ENCODE data around the gene CELSR1.

CELSR1 gene

DNA sequence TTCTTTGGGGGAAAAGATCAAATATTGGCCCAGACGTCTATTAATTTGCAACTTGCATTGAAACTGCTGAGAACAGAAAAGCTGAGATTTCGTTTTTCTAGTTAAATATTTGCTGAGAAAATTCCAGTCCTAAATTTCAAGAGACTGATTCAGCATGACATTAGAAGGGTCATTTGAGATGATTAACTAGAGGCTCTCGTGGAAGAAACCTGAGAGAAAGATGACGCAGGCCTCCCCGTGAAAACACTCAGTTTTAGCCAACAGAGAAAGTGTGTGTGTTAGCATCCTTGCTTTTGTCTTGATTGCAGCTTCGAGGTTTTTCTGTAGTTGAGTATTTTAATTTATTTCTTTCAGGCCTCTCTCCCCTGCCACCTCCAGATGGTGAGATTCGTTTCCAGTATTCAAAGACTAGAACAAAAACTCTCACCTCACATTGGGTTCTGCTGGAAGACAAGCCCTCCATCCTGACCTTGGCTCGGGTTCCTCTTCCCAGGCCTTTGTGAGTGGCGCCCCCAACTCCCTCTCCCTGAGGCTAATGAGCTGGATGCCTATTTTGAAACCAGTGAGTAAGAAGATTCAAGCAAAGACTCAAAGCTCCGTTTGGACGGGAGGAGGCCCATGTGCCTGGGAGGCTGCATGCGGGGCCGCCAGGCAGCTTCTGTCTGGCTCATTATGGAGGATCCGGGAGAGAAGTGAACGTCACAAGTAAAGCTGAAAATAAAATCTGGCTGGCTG lies 52.4 kb downstream of the CELSR1 start:
- H3K9me3 ChIP-seq (ENCODE audit: control insufficient read depth in 2 of 2, low read length in 2 of 2), result peaks cover 5 to 7% of the 10 kb centered on the region in 2 donors
- H3K4me1 ChIP-seq (ENCODE audit: control insufficient read depth, insufficient read depth, low read length), result no peaks in the 10 kb centered on the region
- no peak overlapping the region for H3K27ac ChIP-seq (ENCODE audit: low read length)
- H3K9ac ChIP-seq (ENCODE audit: low read length in 2 of 2), result no peak overlapping the region
- peaks cover 2 to 4% of the 10 kb centered on the region in 2 donors for H3K27me3 ChIP-seq (ENCODE audit: control insufficient read depth in 1 of 2, insufficient read depth in 2 of 2, low read length in 2 of 2)
- no peak overlapping the region for H3K4me3 ChIP-seq (ENCODE audit: low read length in 2 of 2)
- no peaks in the 10 kb centered on the region for H3K36me3 ChIP-seq (ENCODE audit: control insufficient read depth in 2 of 2, insufficient read depth in 2 of 2, low read length in 2 of 2)

DNA sequence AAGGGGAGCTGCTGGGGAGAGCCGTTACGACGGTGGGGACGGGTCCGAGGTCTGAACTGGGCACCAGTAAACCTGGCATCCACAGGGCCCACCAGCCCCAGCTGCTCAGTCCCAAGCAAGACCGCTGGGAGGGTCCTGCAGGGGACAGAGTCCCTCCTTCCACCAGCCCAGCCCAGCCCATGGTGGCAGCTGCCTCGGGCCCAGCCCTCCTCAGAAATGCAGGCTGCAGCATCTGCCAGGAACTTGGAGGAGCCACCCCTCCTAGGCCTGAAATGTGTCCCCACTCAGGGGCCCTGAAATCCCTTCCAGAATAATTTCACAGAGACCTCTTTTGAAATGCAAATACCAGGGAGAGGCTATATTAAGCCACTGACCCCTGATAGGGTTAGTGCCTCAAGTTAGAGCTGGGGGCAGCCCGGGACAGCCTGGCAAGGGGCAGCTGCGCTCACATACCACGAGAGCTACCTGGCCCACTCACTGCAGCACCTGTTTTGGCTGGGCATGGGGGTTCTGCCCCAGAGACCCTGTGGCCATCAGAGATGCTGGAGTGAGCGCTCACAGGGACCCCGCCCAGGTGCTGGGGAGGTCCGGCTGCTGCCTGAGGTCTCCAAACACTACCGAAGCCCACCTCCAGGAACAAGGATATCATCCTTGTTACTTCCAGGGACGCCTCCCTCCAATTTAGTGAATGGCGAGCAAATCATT lies 53.1 kb downstream of the CELSR1 start:
- Histone ChIP-seq H3K9me3 (ENCODE audit: control insufficient read depth in 2 of 2, low read length in 2 of 2) (peaks cover 5 to 7% of the 10 kb centered on the region in 2 donors), H3K9ac (ENCODE audit: low read length in 2 of 2) (no peak overlapping the region), H3K4me3 (ENCODE audit: low read length in 2 of 2) (no peak overlapping the region), H3K27ac (ENCODE audit: low read length) (no peak overlapping the region), H3K27me3 (ENCODE audit: control insufficient read depth in 1 of 2, insufficient read depth in 2 of 2, low read length in 2 of 2) (peaks cover 2 to 4% of the 10 kb centered on the region in 2 donors), H3K36me3 (ENCODE audit: control insufficient read depth in 2 of 2, insufficient read depth in 2 of 2, low read length in 2 of 2) (no peaks in the 10 kb centered on the region), H3K4me1 (ENCODE audit: control insufficient read depth, insufficient read depth, low read length) (no peaks in the 10 kb centered on the region)

DNA sequence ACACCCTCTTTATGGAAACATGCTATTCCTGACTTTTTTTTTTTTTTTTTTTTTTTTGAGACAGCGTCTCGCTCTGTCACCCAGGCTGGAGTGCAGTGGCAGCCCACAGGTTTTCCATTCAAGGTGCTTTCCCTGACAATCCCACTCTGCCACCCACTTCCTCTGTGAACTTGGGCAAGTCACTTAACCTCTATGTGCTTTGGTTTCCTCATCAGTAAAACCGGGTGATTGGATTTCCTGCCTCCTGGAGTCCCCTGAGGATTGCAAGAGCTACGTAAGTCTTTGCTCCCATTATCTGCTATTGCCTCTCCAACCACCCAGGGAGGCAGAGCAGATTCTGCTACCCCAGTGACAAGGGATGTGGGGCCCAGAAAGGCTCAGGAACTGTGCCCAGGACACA lies 54.1 kb downstream of the CELSR1 start:
- Histone ChIP-seq H3K4me3 (ENCODE audit: low read length in 2 of 2) (no peak overlapping the region), H3K9me3 (ENCODE audit: control insufficient read depth in 2 of 2, low read length in 2 of 2) (peaks cover 5 to 7% of the 10 kb centered on the region in 2 donors), H3K9ac (ENCODE audit: low read length in 2 of 2) (no peak overlapping the region), H3K4me1 (ENCODE audit: control insufficient read depth, insufficient read depth, low read length) (no peaks in the 10 kb centered on the region), H3K27ac (ENCODE audit: low read length) (no peak overlapping the region), H3K27me3 (ENCODE audit: control insufficient read depth in 1 of 2, insufficient read depth in 2 of 2, low read length in 2 of 2) (peaks cover 2 to 4% of the 10 kb centered on the region in 2 donors), H3K36me3 (ENCODE audit: control insufficient read depth in 2 of 2, insufficient read depth in 2 of 2, low read length in 2 of 2) (no peaks in the 10 kb centered on the region)

DNA sequence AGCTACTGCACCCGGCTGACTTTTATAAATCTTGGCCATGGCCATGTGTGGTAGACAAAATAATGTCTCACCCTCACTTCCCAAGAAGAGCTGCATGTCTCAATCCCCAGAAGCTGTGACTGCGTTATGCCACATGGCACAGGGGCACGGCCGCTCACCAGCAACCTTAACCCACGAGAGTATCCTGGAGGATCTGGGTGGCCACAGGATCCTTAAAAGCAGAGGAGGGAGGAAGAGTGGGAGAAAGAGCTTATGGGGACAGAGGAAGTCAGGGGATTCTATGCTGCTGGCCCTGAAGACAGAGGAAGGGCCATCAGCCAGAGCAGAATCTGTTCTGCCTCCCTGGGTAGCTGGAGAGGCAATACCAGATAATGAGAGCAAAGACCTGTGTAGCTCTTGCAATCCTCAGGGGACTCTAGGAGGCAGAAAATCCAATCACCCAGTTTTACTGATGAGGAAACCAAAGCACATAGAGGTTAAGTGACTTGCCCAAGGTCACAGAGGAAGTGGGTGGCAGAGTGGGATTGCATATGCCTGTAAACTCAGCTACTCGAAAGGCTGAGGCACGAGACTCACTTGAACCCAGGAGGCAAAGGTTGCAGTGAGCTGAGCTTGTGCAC lies 55.3 kb downstream of the CELSR1 start:
- peaks cover 5 to 7% of the 10 kb centered on the region in 2 donors for H3K9me3 ChIP-seq (ENCODE audit: control insufficient read depth in 2 of 2, low read length in 2 of 2)
- H3K4me1 ChIP-seq (ENCODE audit: control insufficient read depth, insufficient read depth, low read length), result no peaks in the 10 kb centered on the region
- no peaks in the 10 kb centered on the region for H3K36me3 ChIP-seq (ENCODE audit: control insufficient read depth in 2 of 2, insufficient read depth in 2 of 2, low read length in 2 of 2)
- H3K27me3 ChIP-seq (ENCODE audit: control insufficient read depth in 1 of 2, insufficient read depth in 2 of 2, low read length in 2 of 2), result peaks cover 4 to 7% of the 10 kb centered on the region in 2 donors
- H3K9ac ChIP-seq (ENCODE audit: low read length in 2 of 2), result no peak overlapping the region
- H3K4me3 ChIP-seq (ENCODE audit: low read length in 2 of 2), result no peak overlapping the region
- no peak overlapping the region for H3K27ac ChIP-seq (ENCODE audit: low read length)

DNA sequence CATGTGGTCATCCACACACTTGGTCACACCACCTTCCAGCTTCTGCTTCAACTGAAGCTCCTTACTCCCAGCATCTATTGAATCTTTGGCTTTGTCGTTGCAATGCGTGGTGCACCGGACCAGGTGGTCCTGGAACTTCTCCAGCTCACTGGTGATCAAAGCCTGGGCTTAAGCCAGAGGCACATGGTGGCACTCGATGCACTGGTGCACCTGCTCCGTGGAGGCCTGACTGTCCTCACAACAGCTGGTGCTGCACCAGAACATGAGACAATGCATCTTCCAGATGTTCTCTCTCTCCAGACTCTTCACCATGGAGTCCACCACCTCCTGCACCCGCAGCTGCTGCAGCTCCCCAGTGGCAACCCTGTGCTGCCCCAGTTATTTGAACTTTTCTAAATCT lies 56.0 kb downstream of the CELSR1 start:
- peaks cover 4 to 7% of the 10 kb centered on the region in 2 donors for H3K27me3 ChIP-seq (ENCODE audit: control insufficient read depth in 1 of 2, insufficient read depth in 2 of 2, low read length in 2 of 2)
- H3K9me3 ChIP-seq (ENCODE audit: control insufficient read depth in 2 of 2, low read length in 2 of 2), result peaks cover 5 to 7% of the 10 kb centered on the region in 2 donors
- no peaks in the 10 kb centered on the region for H3K36me3 ChIP-seq (ENCODE audit: control insufficient read depth in 2 of 2, insufficient read depth in 2 of 2, low read length in 2 of 2)
- H3K4me1 ChIP-seq (ENCODE audit: control insufficient read depth, insufficient read depth, low read length), result no peaks in the 10 kb centered on the region
- no peak overlapping the region for H3K4me3 ChIP-seq (ENCODE audit: low read length in 2 of 2)
- H3K27ac ChIP-seq (ENCODE audit: low read length), result no peak overlapping the region
- H3K9ac ChIP-seq (ENCODE audit: low read length in 2 of 2), result no peak overlapping the region

DNA sequence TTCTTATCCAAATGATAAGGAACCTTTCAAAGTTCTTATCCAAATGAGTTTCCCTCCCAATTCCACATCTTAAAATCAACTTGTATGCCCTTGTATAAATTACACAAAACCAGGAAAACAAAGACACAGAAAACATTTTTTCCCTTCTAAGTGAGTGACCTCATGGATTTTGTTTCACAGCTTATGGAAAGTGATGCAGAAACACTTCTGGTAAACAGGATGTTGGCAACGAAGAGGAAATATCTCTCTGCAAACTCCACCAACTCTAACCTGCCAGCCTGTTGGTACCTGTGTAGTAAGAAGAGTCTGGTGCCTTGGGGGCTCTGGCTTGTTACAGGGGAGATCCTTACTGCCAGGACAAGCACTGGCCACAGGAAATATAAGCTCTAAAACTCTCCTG lies 57.0 kb downstream of the CELSR1 start:
- Histone ChIP-seq H3K27ac (ENCODE audit: low read length) (no peak overlapping the region), H3K9me3 (ENCODE audit: control insufficient read depth in 2 of 2, low read length in 2 of 2) (peaks cover 5 to 7% of the 10 kb centered on the region in 2 donors)

DNA sequence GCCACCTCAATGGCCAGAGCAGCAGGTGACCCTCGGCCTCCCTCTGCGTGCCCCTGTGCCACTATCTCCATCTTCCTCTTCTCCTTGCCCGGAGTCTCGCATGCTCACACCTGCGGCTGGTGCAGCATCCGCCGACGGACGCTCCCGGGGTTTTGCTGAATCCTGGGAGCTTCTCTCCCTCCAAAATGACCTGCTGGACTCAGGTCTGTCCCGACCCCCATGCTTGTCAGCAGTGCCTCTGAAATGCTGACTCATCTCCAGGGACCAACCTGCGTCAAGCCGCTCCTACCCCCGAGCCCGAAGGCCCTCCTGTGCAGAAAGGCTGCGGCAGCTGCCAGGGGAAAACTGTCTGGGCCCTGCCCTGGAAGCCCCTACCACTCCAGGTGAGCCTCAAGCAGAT lies 58.4 kb downstream of the CELSR1 start:
- no peak overlapping the region for H3K27ac ChIP-seq (ENCODE audit: low read length)
- H3K4me3 ChIP-seq (ENCODE audit: low read length in 2 of 2), result no peak overlapping the region

More for the DNA sequence above, 57.0 kb downstream of the CELSR1 start:
- Histone ChIP-seq H3K4me1 (ENCODE audit: control insufficient read depth, insufficient read depth, low read length) (no peaks in the 10 kb centered on the region), H3K9ac (ENCODE audit: low read length in 2 of 2) (no peak overlapping the region), H3K36me3 (ENCODE audit: control insufficient read depth in 2 of 2, insufficient read depth in 2 of 2, low read length in 2 of 2) (no peaks in the 10 kb centered on the region), H3K27me3 (ENCODE audit: control insufficient read depth in 1 of 2, insufficient read depth in 2 of 2, low read length in 2 of 2) (peaks cover 4 to 7% of the 10 kb centered on the region in 2 donors), H3K4me3 (ENCODE audit: low read length in 2 of 2) (no peak overlapping the region)

DNA sequence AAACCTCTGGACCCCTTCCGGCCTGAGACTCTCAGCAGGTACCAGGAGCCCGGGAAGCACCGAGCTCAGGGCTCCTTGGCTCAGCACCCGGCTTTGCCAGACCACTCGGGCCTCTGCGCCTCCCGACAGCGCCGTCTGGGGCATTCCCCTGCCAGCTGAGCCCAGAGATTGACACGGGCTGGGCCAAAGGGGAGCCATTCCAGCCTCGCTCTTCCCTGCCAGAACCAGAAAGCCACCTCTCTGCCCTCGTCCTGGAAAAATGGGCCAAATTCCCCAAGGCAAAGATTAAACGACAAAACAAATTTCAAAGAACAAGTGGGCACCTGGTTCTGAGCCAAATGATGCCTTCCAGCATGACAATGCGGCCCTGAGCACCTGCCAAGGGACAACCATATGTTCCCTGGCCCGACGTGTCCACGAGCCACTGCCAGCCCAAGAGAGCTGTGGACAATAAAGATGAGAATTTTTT lies 59.3 kb downstream of the CELSR1 start:
- Histone ChIP-seq H3K4me1 (ENCODE audit: control insufficient read depth, insufficient read depth, low read length) (no peaks in the 10 kb centered on the region), H3K27ac (ENCODE audit: low read length) (no peak overlapping the region), H3K4me3 (ENCODE audit: low read length in 2 of 2) (no peak overlapping the region), H3K9ac (ENCODE audit: low read length in 2 of 2) (no peak overlapping the region), H3K9me3 (ENCODE audit: control insufficient read depth in 2 of 2, low read length in 2 of 2) (peaks cover 7 to 9% of the 10 kb centered on the region in 2 donors), H3K27me3 (ENCODE audit: control insufficient read depth in 1 of 2, insufficient read depth in 2 of 2, low read length in 2 of 2) (peaks cover 6 to 8% of the 10 kb centered on the region in 2 donors), H3K36me3 (ENCODE audit: control insufficient read depth in 2 of 2, insufficient read depth in 2 of 2, low read length in 2 of 2) (no peaks in the 10 kb centered on the region)

More for the DNA sequence above, 58.4 kb downstream of the CELSR1 start:
- H3K4me1 ChIP-seq (ENCODE audit: control insufficient read depth, insufficient read depth, low read length), result no peaks in the 10 kb centered on the region
- H3K27me3 ChIP-seq (ENCODE audit: control insufficient read depth in 1 of 2, insufficient read depth in 2 of 2, low read length in 2 of 2), result peaks cover 4 to 6% of the 10 kb centered on the region in 2 donors
- H3K9me3 ChIP-seq (ENCODE audit: control insufficient read depth in 2 of 2, low read length in 2 of 2), result peaks cover 7 to 9% of the 10 kb centered on the region in 2 donors
- H3K36me3 ChIP-seq (ENCODE audit: control insufficient read depth in 2 of 2, insufficient read depth in 2 of 2, low read length in 2 of 2), result no peaks in the 10 kb centered on the region
- no peak overlapping the region for H3K9ac ChIP-seq (ENCODE audit: low read length in 2 of 2)

DNA sequence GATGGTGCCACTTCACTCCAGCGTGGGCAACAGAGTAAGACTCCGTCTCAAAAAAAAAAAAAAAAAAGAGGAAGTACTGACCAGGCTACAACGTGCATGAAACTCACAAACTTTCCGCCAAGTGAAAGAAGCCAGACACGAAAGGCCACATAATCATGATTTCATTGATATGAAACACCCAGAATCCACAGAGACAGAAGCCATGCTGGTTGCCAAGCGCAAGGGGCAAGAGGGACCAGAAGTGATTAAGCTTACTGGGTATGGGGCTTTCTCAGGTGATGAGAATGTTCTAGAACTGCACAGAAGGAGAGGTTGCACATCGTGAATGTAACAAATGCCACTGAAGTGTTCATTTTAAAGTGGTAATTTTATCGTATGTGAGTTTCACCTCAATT lies 60.9 kb downstream of the CELSR1 start:
- H3K9ac ChIP-seq (ENCODE audit: low read length in 2 of 2), result no peak overlapping the region
- H3K4me1 ChIP-seq (ENCODE audit: control insufficient read depth, insufficient read depth, low read length), result no peaks in the 10 kb centered on the region
- no peaks in the 10 kb centered on the region for H3K36me3 ChIP-seq (ENCODE audit: control insufficient read depth in 2 of 2, insufficient read depth in 2 of 2, low read length in 2 of 2)
- H3K4me3 ChIP-seq (ENCODE audit: low read length in 2 of 2), result no peak overlapping the region
- no peak overlapping the region for H3K27ac ChIP-seq (ENCODE audit: low read length)
- peaks cover 2 to 8% of the 10 kb centered on the region in 2 donors for H3K27me3 ChIP-seq (ENCODE audit: control insufficient read depth in 1 of 2, insufficient read depth in 2 of 2, low read length in 2 of 2)
- H3K9me3 ChIP-seq (ENCODE audit: control insufficient read depth in 2 of 2, low read length in 2 of 2), result peaks cover 0 to 4% of the 10 kb centered on the region in 2 donors

DNA sequence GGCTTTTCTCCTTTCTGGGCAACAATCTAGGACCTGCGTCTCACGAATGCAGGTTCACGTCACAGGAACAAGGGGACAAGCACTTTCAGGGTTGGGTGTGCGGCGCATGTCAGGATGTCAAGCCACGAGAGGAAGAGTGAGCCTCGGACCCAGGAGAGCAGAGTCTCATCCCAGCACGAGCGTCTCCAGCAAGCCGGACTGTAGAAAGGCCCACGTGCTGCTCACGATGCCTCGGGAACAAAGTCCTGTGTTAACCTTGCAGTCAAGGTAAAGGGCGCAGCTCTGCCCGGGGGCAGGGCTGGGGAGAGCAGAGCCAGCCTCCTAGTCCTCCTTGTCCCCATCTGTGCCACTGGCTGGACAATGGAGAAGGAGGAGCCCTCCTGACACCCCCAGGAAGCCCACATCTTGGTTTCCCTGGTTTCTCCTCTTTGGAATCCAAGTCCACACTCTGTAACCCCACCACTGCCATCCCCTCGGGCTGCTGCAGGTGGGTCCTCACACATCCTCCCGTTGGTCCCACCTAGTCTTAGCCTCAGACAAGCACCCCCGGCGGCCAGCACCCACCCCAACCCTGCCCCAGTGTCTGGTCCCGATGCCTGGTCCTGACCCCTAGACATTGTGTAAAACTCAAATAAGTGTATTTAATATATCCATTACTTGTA lies 63.4 kb downstream of the CELSR1 start:
- Histone ChIP-seq H3K36me3 (ENCODE audit: control insufficient read depth in 2 of 2, insufficient read depth in 2 of 2, low read length in 2 of 2) (no peaks in the 10 kb centered on the region), H3K4me1 (ENCODE audit: control insufficient read depth, insufficient read depth, low read length) (no peaks in the 10 kb centered on the region), H3K9ac (ENCODE audit: low read length in 2 of 2) (no peak overlapping the region), H3K27ac (ENCODE audit: low read length) (no peak overlapping the region), H3K9me3 (ENCODE audit: control insufficient read depth in 2 of 2, low read length in 2 of 2) (peaks cover 0 to 4% of the 10 kb centered on the region in 2 donors), H3K27me3 (ENCODE audit: control insufficient read depth in 1 of 2, insufficient read depth in 2 of 2, low read length in 2 of 2) (peaks cover 2 to 8% of the 10 kb centered on the region in 2 donors), H3K4me3 (ENCODE audit: low read length in 2 of 2) (no peak overlapping the region)
